Kidney (tissue), 14 donors: ENCODE measurements around the gene RAB20. TPM values are rescaled to one million over a fixed set of nuclear protein-coding genes. Genes with fewer than 3 reads are reported as not detected.

Experiments
- DNase-seq, 5 donors: peaks; one replicate each; pipeline ENCODE4 v3.0.0-alpha.2; 2013 to 2020
- FAIRE-seq: peaks from 2 replicates; lab custom pipeline; 2012; peaks lifted over from hg19 to GRCh38; lab: Jason Lieb, UNC
- H3K27ac ChIP-seq, 2 donors: one replicate each; pipeline ENCODE4 v1.7.0; 2013; ENCODE audit warnings: low read depth in 2 of 2, low read length in 2 of 2, inconsistent platforms in 1 of 2
- H3K27me3 ChIP-seq: one replicate; pipeline ENCODE4 v1.7.1; 2013; ENCODE audit warnings: low read length, inconsistent platforms; ENCODE audit not compliant: control insufficient read depth, insufficient read depth
- H3K36me3 ChIP-seq, 3 donors: one replicate each; pipeline versions ENCODE4 v1.7.0 to v1.7.1; 2013; ENCODE audit warnings: low read length in 3 of 3, control low read depth in 1 of 3, inconsistent platforms in 1 of 3; ENCODE audit not compliant: insufficient read depth in 3 of 3, control insufficient read depth in 2 of 3
- H3K4me1 ChIP-seq, 3 donors: one replicate each; pipeline versions ENCODE4 v1.7.0 to v1.7.1; 2013; ENCODE audit warnings: low read length in 3 of 3, inconsistent platforms in 1 of 3, low read depth in 1 of 3; ENCODE audit not compliant: control insufficient read depth in 2 of 3, insufficient read depth in 2 of 3
- H3K4me3 ChIP-seq, 3 donors: one replicate each; pipeline versions ENCODE4 v1.7.0 to v1.8.1; 2013; ENCODE audit warnings: low read length in 3 of 3, control low read depth in 1 of 3, inconsistent platforms in 1 of 3
- H3K9ac ChIP-seq, 3 donors: one replicate each; pipeline versions ENCODE4 v1.7.0 to v1.7.1; 2013; ENCODE audit warnings: low read length in 3 of 3, control low read depth in 1 of 3, inconsistent platforms in 1 of 3
- H3K9me3 ChIP-seq, 3 donors: one replicate each; pipeline versions ENCODE4 v1.7.0 to v1.7.1; 2013; ENCODE audit warnings: low read length in 3 of 3, control low read depth in 1 of 3, inconsistent platforms in 1 of 3; ENCODE audit not compliant: control insufficient read depth in 2 of 3, insufficient read depth in 1 of 3
- CTCF ChIP-seq: IDR thresholded peaks from 3 replicates; pipeline ENCODE4 v1.5.1; 2012; ENCODE audit warnings: mild to moderate bottlenecking, moderate library complexity, borderline replicate concordance; ENCODE audit not compliant: insufficient read depth; ENCODE audit errors: extremely low read depth
- intact Hi-C: fragments of 100-400 bp; cut with DNase I; formaldehyde crosslinking; loops from one replicate; pipeline ENCODE4 v1.11.1; 2022
- polyA plus RNA-seq: library from polyadenylated mRNA; stranded (reverse); fragments of 350-450 nt; fragmentation: Illumina TruSeq; extraction: RNeasy Lipid Tissue Mini Kit (QIAGEN cat#74804); gene quantifications from one replicate; pipeline ENCODE4 v1.2.3, GENCODE V29; 2014; ENCODE audit warnings: low read depth, low replicate concordance; ENCODE audit not compliant: insufficient read depth
- total RNA-seq: library from RNA; stranded (reverse); fragmentation: NEBNext Ultra II Directional; extraction: Animal tissue kit (Norgen Biotek cat#: 25700); gene quantifications from one replicate; pipeline ENCODE4 v1.2.1, GENCODE V29; 2021
- donor health status: control.
- donor health status: control.
- donor health status: control.
- donor health status: control.
- donor health status: control.
- donor health status: DM: yes; HTN: yes; CAD: no.
- donor health status: Normal renal cell carcinoma (clear cell type).

RAB20 gene
- total and polyA plus RNA-seq, 2 donors from 2014 or later, result 33.6 to 47.7 TPM

GRCh38 chr13:110525328-110526319 lies 35.9 kb downstream of the RAB20 start:
- H3K9ac ChIP-seq, result peak overlapping the region in 2 of 3 donors; percentile 0 to 35
- no peaks in the 10 kb centered on the region for H3K9me3 ChIP-seq
- H3K4me1 ChIP-seq, result peaks cover 2 to 61% (median 46%) of the 10 kb centered on the region in 3 donors
- intact Hi-C loops, result no loop called here
- peak in 1 of 5 donors; percentile 51 for DNase-seq
- no peak overlapping the region for H3K4me3 ChIP-seq
- peaks cover 0 to 10% (median 6%) of the 10 kb centered on the region in 3 donors for H3K36me3 ChIP-seq
- no peaks in the 10 kb centered on the region for H3K27me3 ChIP-seq
- no peak for FAIRE-seq
- TF ChIP-seq CTCF, result no peak
- peak overlapping the region; percentile 84 to 88 for H3K27ac ChIP-seq

DNA sequence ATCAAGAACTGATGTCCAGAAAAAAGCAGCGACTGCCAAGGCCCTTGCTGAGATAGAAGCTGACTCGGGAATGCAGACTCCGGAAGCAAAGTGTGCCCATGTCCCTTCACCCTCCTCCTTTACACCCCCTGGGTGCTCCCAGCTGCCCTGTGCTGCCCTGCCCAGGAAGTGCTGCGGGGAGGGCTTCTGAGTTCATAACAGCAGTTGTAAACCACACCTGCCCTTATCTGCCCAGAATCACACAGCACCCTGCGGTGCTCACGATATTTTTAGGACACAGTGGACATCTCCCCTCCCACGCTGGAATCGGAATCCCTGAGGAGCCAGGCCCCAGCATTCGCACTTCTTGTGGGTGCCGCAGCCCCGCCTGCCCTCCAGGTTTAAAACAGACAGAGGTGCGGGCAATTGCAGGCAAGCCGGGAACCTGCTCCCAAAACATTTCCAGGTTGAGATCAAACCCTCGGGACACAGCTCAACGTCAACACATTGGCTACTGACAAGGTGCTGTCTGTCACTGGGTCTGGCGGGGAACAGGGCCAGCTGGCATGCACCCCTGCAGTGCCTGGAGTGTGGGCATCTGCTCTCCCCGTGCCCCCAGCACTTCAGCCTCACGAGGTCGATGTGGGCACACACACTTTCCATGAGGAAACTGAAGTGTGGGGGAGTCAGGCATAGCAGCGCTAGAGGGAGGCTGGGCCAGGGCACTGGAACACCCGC lies 36.8 kb downstream of the RAB20 start:
- H3K36me3 ChIP-seq, result peaks cover 0 to 10% (median 9%) of the 10 kb centered on the region in 3 donors
- peaks cover 2 to 67% (median 48%) of the 10 kb centered on the region in 3 donors for H3K4me1 ChIP-seq
- FAIRE-seq (no peak), DNase-seq (peak in 2 of 5 donors; percentile 46 to 56)
- TF ChIP-seq CTCF, result no peak
- peak overlapping the region; percentile 84 to 88 for H3K27ac ChIP-seq
- H3K9me3 ChIP-seq, result no peaks in the 10 kb centered on the region
- H3K27me3 ChIP-seq, result no peaks in the 10 kb centered on the region
- peak overlapping the region in 2 of 3 donors; percentile 12 to 63 for H3K9ac ChIP-seq
- intact Hi-C loops, result no loop called here
- H3K4me3 ChIP-seq, result peak overlapping the region in 1 of 3 donors; percentile 22

DNA sequence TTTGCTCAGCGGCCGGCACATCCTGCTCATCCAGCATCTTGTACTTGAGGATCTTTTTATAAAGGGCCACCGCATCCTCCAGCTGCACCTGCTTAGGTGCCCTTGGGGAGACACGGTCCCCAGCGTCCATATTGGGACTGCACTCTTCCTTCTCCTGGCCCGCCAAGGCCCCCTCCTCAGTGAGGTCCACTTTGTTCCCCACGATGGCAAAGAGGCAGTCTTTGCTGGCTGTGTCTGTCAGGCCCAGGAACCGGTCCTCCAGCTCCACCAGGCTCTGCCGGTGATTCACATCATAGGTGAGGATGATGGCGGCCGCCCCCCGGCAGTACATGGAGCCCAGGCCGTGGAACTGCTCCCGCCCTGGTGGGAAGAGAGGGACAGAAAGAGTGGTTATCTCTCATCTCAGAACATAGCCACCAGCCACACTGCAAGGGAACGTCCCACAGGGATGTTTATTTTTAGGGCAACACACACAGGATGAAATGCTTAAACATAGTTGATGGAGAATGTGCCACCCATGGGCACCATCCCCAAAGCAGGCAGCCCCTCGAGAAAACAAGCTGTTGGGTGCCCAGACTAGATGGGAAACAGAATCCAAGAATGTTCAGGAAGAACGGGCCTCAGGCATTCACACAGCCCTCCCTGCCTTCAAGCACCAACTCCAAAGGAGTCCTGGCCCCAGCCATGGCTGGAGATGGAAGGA lies 37.5 kb downstream of the RAB20 start:
- Histone ChIP-seq H3K9ac (peak overlapping the region in 1 of 3 donors; percentile 63), H3K4me3 (no peak overlapping the region), H3K27ac (peak overlapping the region; percentile 84 to 88), H3K36me3 (peaks cover 0 to 13% (median 10%) of the 10 kb centered on the region in 3 donors), H3K27me3 (no peaks in the 10 kb centered on the region), H3K4me1 (peaks cover 1 to 60% (median 48%) of the 10 kb centered on the region in 3 donors), H3K9me3 (no peaks in the 10 kb centered on the region)
- FAIRE-seq (no peak), DNase-seq (no peak)
- intact Hi-C loops, result no loop called here
- no peak for TF ChIP-seq CTCF
